COLO829 (cell line): ENCODE data around the gene PIGN.

Source experiments
- DNase-seq: peaks from one replicate; pipeline ENCODE4 v3.0.0; 2012; ENCODE audit warnings: low spot score

Gene PIGN

GRCh38 chr18:62106271-62106670 is 80.6 kb downstream of the PIGN start:
- DNase-seq = no peak

GRCh38 chr18:62105376-62105775 is 81.5 kb downstream of the PIGN start:
- DNase-seq = no peak

GRCh38 chr18:62102221-62102620 is 84.6 kb downstream of the PIGN start:
- DNase-seq = no peak

- DNase-seq = no peak
Observed at GRCh38 chr18:62101321-62101721, 85.5 kb downstream of the PIGN start.

- DNase-seq = no peak
Observed at GRCh38 chr18:62098960-62099359, 87.9 kb downstream of the PIGN start.

GRCh38 chr18:62097698-62098097 is 89.2 kb downstream of the PIGN start:
- no peak for DNase-seq

- DNase-seq = no peak
Observed at GRCh38 chr18:62091487-62092120, 95.3 kb downstream of the PIGN start.

GRCh38 chr18:62089174-62089573 is 97.7 kb downstream of the PIGN start:
- no peak for DNase-seq

GRCh38 chr18:62088156-62088555 is 98.7 kb downstream of the PIGN start:
- DNase-seq = no peak

GRCh38 chr18:62085756-62086155 is 101.1 kb downstream of the PIGN start:
- DNase-seq = no peak

- no peak for DNase-seq
Observed at GRCh38 chr18:62081761-62082294, 105.0 kb downstream of the PIGN start.

- DNase-seq = no peak
Observed at GRCh38 chr18:62081248-62081647, 105.6 kb downstream of the PIGN start.

GRCh38 chr18:62080172-62080900 is 106.5 kb downstream of the PIGN start:
- no peak for DNase-seq

- DNase-seq = no peak
Observed at GRCh38 chr18:62073461-62074281, 113.2 kb downstream of the PIGN start.

GRCh38 chr18:62072370-62072769 is 114.5 kb downstream of the PIGN start:
- no peak for DNase-seq

GRCh38 chr18:62071071-62071470 is 115.8 kb downstream of the PIGN start:
- DNase-seq = no peak

- no peak for DNase-seq
Observed at GRCh38 chr18:62070302-62070701, 116.6 kb downstream of the PIGN start.

GRCh38 chr18:62069556-62069955 is 117.3 kb downstream of the PIGN start:
- no peak for DNase-seq

GRCh38 chr18:62066102-62066818 is 120.6 kb downstream of the PIGN start:
- no peak for DNase-seq

- no peak for DNase-seq
Observed at GRCh38 chr18:62064361-62064760, 122.5 kb downstream of the PIGN start.

- no peak for DNase-seq
Observed at GRCh38 chr18:62061821-62062478, 124.9 kb downstream of the PIGN start.

- DNase-seq = no peak
Observed at GRCh38 chr18:62060820-62061219, 126.0 kb downstream of the PIGN start.
